Hepatocyte (in vitro differentiated cells): ENCODE data around the gene HEXA. TPM values are rescaled to one million over a fixed set of nuclear protein-coding genes. Genes with fewer than 3 reads are reported as not detected.

Experiments
- DNase-seq: peaks from one replicate; pipeline ENCODE4 v3.0.0-alpha.2; 2016; ENCODE audit warnings: low spot score
- H2AFZ ChIP-seq: fragments of 200-600 bp; sonication (generic); 2 replicates; pipeline ENCODE4 v1.6.0; 2016; ENCODE audit warnings: antibody characterized with exemption, mild to moderate bottlenecking
- H3K27ac ChIP-seq: fragments of 200-600 bp; sonication (generic); 2 replicates; pipeline ENCODE4 v1.5.1; 2016; ENCODE audit warnings: mild to moderate bottlenecking
- H3K27me3 ChIP-seq: fragments of 200-600 bp; sonication (generic); 2 replicates; pipeline ENCODE4 v1.6.1; 2016
- H3K36me3 ChIP-seq: fragments of 200-600 bp; sonication (generic); replicated peaks from 2 replicates; pipeline ENCODE4 v1.5.1; 2016; ENCODE audit warnings: low read depth; ENCODE audit not compliant: insufficient read depth
- H3K4me1 ChIP-seq: fragments of 200-600 bp; sonication (generic); 2 replicates; pipeline ENCODE4 v1.5.1; 2016; ENCODE audit warnings: mild to moderate bottlenecking, moderate library complexity; ENCODE audit not compliant: insufficient read depth
- H3K4me2 ChIP-seq: fragments of 200-600 bp; sonication (generic); 2 replicates; pipeline ENCODE4 v1.6.0; 2016
- H3K4me3 ChIP-seq: fragments of 200-600 bp; sonication (generic); 2 replicates; pipeline ENCODE4 v1.5.1; 2016; ENCODE audit warnings: mild to moderate bottlenecking
- H3K79me2 ChIP-seq: fragments of 200-600 bp; sonication (generic); 2 replicates; pipeline ENCODE4 v1.6.0; 2017; ENCODE audit warnings: mild to moderate bottlenecking
- H3K9me2 ChIP-seq: fragments of 200-600 bp; sonication (generic); replicated peaks from 2 replicates; pipeline ENCODE4 v1.6.0; 2017; ENCODE audit warnings: mild to moderate bottlenecking; ENCODE audit not compliant: insufficient read depth
- H3K9me3 ChIP-seq: fragments of 200-600 bp; sonication (generic); 2 replicates; pipeline ENCODE4 v1.5.1; 2016; ENCODE audit warnings: low read depth, mild to moderate bottlenecking
- H4K20me1 ChIP-seq: fragments of 200-600 bp; sonication (generic); 2 replicates; pipeline ENCODE4 v1.6.0; 2016; ENCODE audit warnings: mild to moderate bottlenecking; ENCODE audit not compliant: insufficient read depth, poor library complexity, severe bottlenecking
- EZH2 ChIP-seq: fragments of 200-600 bp; sonication (generic); IDR thresholded peaks from 2 replicates; pipeline ENCODE4 v1.6.1; 2016; ENCODE audit warnings: antibody characterized with exemption, mild to moderate bottlenecking, borderline replicate concordance
- EZH2phosphoT487 ChIP-seq: fragments of 200-600 bp; sonication (generic); IDR thresholded peaks from one replicate; pipeline ENCODE4 v1.6.1; 2018; ENCODE audit warnings: antibody characterized with exemption, mild to moderate bottlenecking, low read depth, moderate library complexity; ENCODE audit not compliant: unreplicated experiment, severe bottlenecking
- WGBS: methylation state at CpG from one replicate; pipeline ENCODE4 v1.1.6; 2016; ENCODE audit warnings: low lambda C conversion rate; ENCODE audit errors: missing lambda C conversion rate; 5-methylcytosine and 5-hydroxymethylcytosine counted together
- polyA plus RNA-seq: library from polyadenylated mRNA; unstranded; fragments of >200 nt; fragmentation: Nextera tagmentation; extraction: Ambion mirVana; gene quantifications from 2 replicates; pipeline ENCODE4 v1.2.1, GENCODE V29; 2016
- total RNA-seq: library from RNA; depleted of rRNA; stranded (reverse); fragments of >200 nt; gene quantifications from 2 replicates; pipeline ENCODE4 v1.2.3, GENCODE V29; 2014
- TF ChIP-seq, protein P1 (sequence below): fragments of 200-600 bp; sonication (generic); IDR thresholded peaks from 2 replicates; pipeline ENCODE4 v1.5.1; 2016; ENCODE audit warnings: antibody characterized with exemption, mild to moderate bottlenecking; ENCODE audit not compliant: poor library complexity

HEXA gene
- total and polyA plus RNA-seq, 2 experiments from 2014 or later: 180 to 286 TPM

DNA sequence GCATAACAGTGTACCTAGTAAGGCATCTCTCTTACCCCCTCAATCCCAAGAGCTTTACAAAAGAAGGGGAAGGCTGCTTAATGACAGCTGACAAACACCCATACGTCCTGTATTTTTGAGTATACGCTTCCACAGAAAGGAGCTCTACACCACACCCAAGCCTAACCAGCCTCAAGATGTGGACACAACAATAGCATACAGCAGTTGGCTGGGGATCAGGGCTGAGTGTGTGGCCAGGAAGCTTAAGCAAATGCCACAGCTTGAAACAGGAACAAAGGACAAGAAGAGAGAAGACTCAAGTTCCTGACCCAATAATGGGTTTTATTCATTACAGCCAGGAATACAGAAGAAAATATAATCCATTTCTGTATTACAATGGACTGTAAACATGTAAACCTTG, 6.9 kb downstream of the HEXA start:
- no peaks in the 10 kb centered on the region for H3K36me3 ChIP-seq
- H3K27ac ChIP-seq: no peak overlapping the region
- DNase-seq: no peak
- H4K20me1 ChIP-seq: peaks cover 47% of the 10 kb centered on the region
- H3K79me2 ChIP-seq: peaks cover 99% of the 10 kb centered on the region
- no peaks in the 10 kb centered on the region for H3K9me3 ChIP-seq
- no peaks in the 10 kb centered on the region for H3K27me3 ChIP-seq
- no peak overlapping the region for H2AFZ ChIP-seq
- WGBS: 89% methylated on average over 2 of the region's 2 CpGs
- H3K9me2 ChIP-seq: no peaks in the 10 kb centered on the region
- H3K4me1 ChIP-seq: no peaks in the 10 kb centered on the region
- no peak for TF ChIP-seq EZH2
- H3K4me3 ChIP-seq: no peak overlapping the region
- no peak overlapping the region for H3K4me2 ChIP-seq

DNA sequence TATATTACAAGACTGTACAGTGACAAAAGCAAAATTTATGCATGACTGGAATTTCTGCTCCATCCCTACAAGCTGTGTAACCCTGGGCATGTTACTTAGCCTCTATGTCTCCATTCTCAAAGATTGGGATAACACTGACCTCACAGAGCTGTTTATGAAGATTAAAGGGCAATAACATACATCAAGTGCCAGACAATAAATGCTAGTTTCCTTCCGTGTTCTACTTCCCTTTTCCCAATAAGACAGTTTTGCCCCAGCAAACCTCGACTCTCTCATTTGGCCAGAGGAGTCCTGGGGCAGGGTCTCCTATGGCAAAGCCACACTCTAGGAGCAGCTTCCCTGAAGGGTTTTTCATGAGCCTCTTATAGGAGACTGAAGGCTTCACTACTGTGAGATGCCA, 7.5 kb downstream of the HEXA start:
- H3K36me3 ChIP-seq: no peaks in the 10 kb centered on the region
- peaks cover 99% of the 10 kb centered on the region for H3K79me2 ChIP-seq
- H3K27me3 ChIP-seq: no peaks in the 10 kb centered on the region
- no peaks in the 10 kb centered on the region for H3K9me3 ChIP-seq
- no peak overlapping the region for H2AFZ ChIP-seq
- TF ChIP-seq, protein P1, sequence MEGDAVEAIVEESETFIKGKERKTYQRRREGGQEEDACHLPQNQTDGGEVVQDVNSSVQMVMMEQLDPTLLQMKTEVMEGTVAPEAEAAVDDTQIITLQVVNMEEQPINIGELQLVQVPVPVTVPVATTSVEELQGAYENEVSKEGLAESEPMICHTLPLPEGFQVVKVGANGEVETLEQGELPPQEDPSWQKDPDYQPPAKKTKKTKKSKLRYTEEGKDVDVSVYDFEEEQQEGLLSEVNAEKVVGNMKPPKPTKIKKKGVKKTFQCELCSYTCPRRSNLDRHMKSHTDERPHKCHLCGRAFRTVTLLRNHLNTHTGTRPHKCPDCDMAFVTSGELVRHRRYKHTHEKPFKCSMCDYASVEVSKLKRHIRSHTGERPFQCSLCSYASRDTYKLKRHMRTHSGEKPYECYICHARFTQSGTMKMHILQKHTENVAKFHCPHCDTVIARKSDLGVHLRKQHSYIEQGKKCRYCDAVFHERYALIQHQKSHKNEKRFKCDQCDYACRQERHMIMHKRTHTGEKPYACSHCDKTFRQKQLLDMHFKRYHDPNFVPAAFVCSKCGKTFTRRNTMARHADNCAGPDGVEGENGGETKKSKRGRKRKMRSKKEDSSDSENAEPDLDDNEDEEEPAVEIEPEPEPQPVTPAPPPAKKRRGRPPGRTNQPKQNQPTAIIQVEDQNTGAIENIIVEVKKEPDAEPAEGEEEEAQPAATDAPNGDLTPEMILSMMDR: no peak
- TF ChIP-seq EZH2 (no peak), EZH2phosphoT487 (no peak)
- no peaks in the 10 kb centered on the region for H3K9me2 ChIP-seq
- no peak overlapping the region for H3K27ac ChIP-seq
- WGBS: 92% methylated on average over 2 of the region's 2 CpGs
- peaks cover 53% of the 10 kb centered on the region for H4K20me1 ChIP-seq
- DNase-seq: no peak
- H3K4me1 ChIP-seq: no peaks in the 10 kb centered on the region
- no peak overlapping the region for H3K4me3 ChIP-seq
- H3K4me2 ChIP-seq: no peak overlapping the region

DNA sequence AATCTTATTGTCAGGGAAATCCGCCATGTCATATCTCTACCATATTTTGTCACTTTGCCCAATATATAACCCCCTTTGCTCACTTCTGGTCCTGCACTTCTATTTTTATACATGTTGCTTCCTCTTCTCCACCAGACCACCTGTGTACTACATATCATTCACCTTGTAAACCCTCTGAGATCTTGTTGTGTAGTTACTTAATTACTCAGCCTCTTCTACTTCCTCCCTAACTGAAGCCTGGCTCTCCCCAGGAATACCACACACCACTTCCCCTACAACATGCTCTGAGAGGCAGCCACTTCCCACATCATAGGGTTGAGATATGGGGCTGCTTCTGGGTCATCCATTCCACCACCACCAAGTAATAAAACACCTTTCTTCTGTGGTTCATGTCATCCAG, 10.0 kb downstream of the HEXA start:
- H3K79me2 ChIP-seq: peaks cover 98% of the 10 kb centered on the region
- 94% methylated on average over 1 of the region's 1 CpG for WGBS

DNA sequence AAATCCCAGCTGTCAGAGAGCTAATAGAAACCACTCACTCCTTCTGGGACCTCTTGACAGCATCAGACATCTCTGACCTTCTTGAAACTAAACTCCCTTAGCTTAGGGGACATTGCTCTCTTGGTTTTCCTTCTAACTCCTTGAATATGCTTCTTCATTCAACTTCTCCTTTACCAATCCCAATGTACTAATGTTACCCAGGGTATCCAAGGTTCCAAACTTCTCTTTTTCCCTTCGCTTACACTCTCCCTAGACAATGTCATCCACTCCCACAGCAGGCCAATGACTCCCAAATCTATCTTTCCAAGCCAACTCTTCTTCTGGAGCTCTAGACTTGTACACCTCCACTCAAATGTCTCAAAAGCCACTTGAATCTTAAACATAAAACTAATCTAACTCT, 14.6 kb downstream of the HEXA start:
- no peak overlapping the region for H2AFZ ChIP-seq
- H4K20me1 ChIP-seq: peaks cover 75% of the 10 kb centered on the region
- H3K4me1 ChIP-seq: no peaks in the 10 kb centered on the region
- TF ChIP-seq EZH2 (no peak), EZH2phosphoT487 (no peak)
- TF ChIP-seq, protein P1: no peak
- H3K4me3 ChIP-seq: no peak overlapping the region
- no peak overlapping the region for H3K27ac ChIP-seq
- no peaks in the 10 kb centered on the region for H3K36me3 ChIP-seq
- no peaks in the 10 kb centered on the region for H3K27me3 ChIP-seq
- WGBS: 100% methylated on average over 1 of the region's 1 CpG
- H3K9me3 ChIP-seq: no peaks in the 10 kb centered on the region
- no peaks in the 10 kb centered on the region for H3K9me2 ChIP-seq
- H3K4me2 ChIP-seq: no peak overlapping the region
- peaks cover 89% of the 10 kb centered on the region for H3K79me2 ChIP-seq
- DNase-seq: no peak

More for the DNA sequence above, 10.0 kb downstream of the HEXA start:
- no peak overlapping the region for H3K4me3 ChIP-seq
- H3K9me2 ChIP-seq: no peaks in the 10 kb centered on the region
- no peak overlapping the region for H2AFZ ChIP-seq
- H3K4me2 ChIP-seq: no peak overlapping the region
- H3K9me3 ChIP-seq: no peaks in the 10 kb centered on the region
- TF ChIP-seq, protein P1: no peak
- TF ChIP-seq EZH2phosphoT487 (no peak), EZH2 (no peak)
- no peak for DNase-seq
- H3K36me3 ChIP-seq: no peaks in the 10 kb centered on the region
- H3K27me3 ChIP-seq: no peaks in the 10 kb centered on the region
- H4K20me1 ChIP-seq: peaks cover 67% of the 10 kb centered on the region
- no peak overlapping the region for H3K27ac ChIP-seq
- no peaks in the 10 kb centered on the region for H3K4me1 ChIP-seq
